GM23338 (cell line): ENCODE data around the gene APC.

ENCODE experiments used
- CREB1 ChIP-seq: fragments of 250-450 bp; sonication (Bioruptor Pico); IDR thresholded peaks from 2 replicates; pipeline ENCODE4 v1.5.0; 2020; ENCODE audit warnings: low read depth, mild to moderate bottlenecking, moderate library complexity
- CTCF ChIP-seq, 2 experiments: fragments of 200-600 bp in 1 of 2; sonication (generic) in 1 of 2; conservative IDR thresholded peaks; 2 replicates each; pipeline versions ENCODE4 v1.5.1 to v1.6.1; 2016 to 2017; ENCODE audit warnings: antibody characterized with exemption in 2 of 2, low read depth in 2 of 2, mild to moderate bottlenecking in 2 of 2, moderate library complexity in 1 of 2
- ETS1 ChIP-seq: IDR thresholded peaks from 2 replicates; pipeline ENCODE4 v1.6.1; 2016; ENCODE audit warnings: antibody characterized with exemption
- EZH2 ChIP-seq: fragments of 200-600 bp; sonication (generic); IDR thresholded peaks from one replicate; pipeline ENCODE4 v1.8.0; 2017; ENCODE audit warnings: antibody characterized with exemption, mild to moderate bottlenecking, low read depth; ENCODE audit not compliant: unreplicated experiment
- EZH2phosphoT487 ChIP-seq: fragments of 200-600 bp; sonication (generic); IDR thresholded peaks from one replicate; pipeline ENCODE4 v1.8.1; 2018; ENCODE audit warnings: antibody characterized with exemption; ENCODE audit not compliant: unreplicated experiment
- JUNB ChIP-seq: IDR thresholded peaks from one replicate; pipeline ENCODE4 v1.6.1; 2016; ENCODE audit warnings: antibody characterized with exemption; ENCODE audit not compliant: unreplicated experiment
- NANOG ChIP-seq: IDR thresholded peaks from 2 replicates; pipeline ENCODE4 v1.6.1; 2016; ENCODE audit warnings: antibody characterized with exemption, borderline replicate concordance
- POLR2AphosphoS5 ChIP-seq: IDR thresholded peaks from 2 replicates; pipeline ENCODE4 v1.6.1; 2016; ENCODE audit warnings: antibody characterized with exemption, low read depth
- STAT1 ChIP-seq: IDR thresholded peaks from one replicate; pipeline ENCODE4 v1.6.1; 2016; ENCODE audit warnings: antibody characterized with exemption; ENCODE audit not compliant: unreplicated experiment
- ZNF331 ChIP-seq: fragments of 250-450 bp; sonication (Bioruptor Pico); IDR thresholded peaks from 2 replicates; pipeline ENCODE4 v1.5.0; 2020; ENCODE audit warnings: low read depth, mild to moderate bottlenecking, moderate library complexity
- TF ChIP-seq, protein P1 (sequence below): IDR thresholded peaks from one replicate; pipeline ENCODE4 v1.6.1; 2018; ENCODE audit warnings: antibody characterized with exemption; ENCODE audit not compliant: unreplicated experiment

DNA sequence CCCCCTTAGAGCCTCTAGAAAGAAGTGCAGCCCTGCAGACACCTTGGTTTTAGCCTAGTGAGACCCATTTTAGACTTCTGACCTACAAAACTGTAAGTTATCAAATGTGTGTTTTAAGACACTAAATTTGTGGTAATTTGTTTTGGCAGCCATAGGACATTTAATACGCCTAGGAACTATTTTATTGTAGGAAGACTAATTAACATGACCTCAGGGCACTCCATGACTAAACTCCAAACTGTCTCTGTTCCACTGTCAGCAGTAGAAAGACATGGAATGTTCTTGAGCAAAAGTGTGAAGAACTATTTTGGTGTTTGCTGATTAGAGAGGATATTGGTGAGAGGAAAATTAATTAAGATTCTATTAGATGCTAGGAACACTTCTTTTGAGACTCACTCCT lies 4.1 kb upstream of the APC start:
- TF ChIP-seq CTCF (conservative IDR thresholded peaks at IDR 0.05; ENCODE audit: low read depth in 2 of 2) (no peak), CREB1 (CRISPR knock-in tag) (no peak), POLR2AphosphoS5 (no peak), NANOG (no peak), EZH2phosphoT487 (no peak), EZH2 (no peak), JUNB (no peak), ETS1 (no peak), STAT1 (no peak), ZNF331 (CRISPR knock-in tag) (no peak)
- TF ChIP-seq, protein P1, sequence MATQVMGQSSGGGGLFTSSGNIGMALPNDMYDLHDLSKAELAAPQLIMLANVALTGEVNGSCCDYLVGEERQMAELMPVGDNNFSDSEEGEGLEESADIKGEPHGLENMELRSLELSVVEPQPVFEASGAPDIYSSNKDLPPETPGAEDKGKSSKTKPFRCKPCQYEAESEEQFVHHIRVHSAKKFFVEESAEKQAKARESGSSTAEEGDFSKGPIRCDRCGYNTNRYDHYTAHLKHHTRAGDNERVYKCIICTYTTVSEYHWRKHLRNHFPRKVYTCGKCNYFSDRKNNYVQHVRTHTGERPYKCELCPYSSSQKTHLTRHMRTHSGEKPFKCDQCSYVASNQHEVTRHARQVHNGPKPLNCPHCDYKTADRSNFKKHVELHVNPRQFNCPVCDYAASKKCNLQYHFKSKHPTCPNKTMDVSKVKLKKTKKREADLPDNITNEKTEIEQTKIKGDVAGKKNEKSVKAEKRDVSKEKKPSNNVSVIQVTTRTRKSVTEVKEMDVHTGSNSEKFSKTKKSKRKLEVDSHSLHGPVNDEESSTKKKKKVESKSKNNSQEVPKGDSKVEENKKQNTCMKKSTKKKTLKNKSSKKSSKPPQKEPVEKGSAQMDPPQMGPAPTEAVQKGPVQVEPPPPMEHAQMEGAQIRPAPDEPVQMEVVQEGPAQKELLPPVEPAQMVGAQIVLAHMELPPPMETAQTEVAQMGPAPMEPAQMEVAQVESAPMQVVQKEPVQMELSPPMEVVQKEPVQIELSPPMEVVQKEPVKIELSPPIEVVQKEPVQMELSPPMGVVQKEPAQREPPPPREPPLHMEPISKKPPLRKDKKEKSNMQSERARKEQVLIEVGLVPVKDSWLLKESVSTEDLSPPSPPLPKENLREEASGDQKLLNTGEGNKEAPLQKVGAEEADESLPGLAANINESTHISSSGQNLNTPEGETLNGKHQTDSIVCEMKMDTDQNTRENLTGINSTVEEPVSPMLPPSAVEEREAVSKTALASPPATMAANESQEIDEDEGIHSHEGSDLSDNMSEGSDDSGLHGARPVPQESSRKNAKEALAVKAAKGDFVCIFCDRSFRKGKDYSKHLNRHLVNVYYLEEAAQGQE: no peak
